Upper lobe of left lung (tissue), 4 donors: ENCODE results near the gene SRD5A1.

Experiments used
- POLR2A ChIP-seq, 4 donors: fragments of 450-650 bp; IDR thresholded peaks; one replicate each; pipeline ENCODE4 v1.5.1; 2016 to 2017; ENCODE audit warnings: antibody characterized with exemption in 4 of 4, mild to moderate bottlenecking in 2 of 4
- POLR2AphosphoS5 ChIP-seq, 2 donors: sonication (generic); formaldehyde crosslinking; IDR thresholded peaks; one replicate each; pipeline ENCODE4 v1.5.1; 2017; ENCODE audit warnings: antibody characterized with exemption in 2 of 2
- TF ChIP-seq, protein P1 (sequence below), 6 experiments: fragments of 450-650 bp in 4 of 6; fragments of 200-600 bp in 2 of 6; sonication (generic) in 2 of 6; IDR thresholded peaks; one replicate each; pipeline ENCODE4 v1.5.1; 2016 to 2019; ENCODE audit warnings: antibody characterized with exemption in 6 of 6

DNA sequence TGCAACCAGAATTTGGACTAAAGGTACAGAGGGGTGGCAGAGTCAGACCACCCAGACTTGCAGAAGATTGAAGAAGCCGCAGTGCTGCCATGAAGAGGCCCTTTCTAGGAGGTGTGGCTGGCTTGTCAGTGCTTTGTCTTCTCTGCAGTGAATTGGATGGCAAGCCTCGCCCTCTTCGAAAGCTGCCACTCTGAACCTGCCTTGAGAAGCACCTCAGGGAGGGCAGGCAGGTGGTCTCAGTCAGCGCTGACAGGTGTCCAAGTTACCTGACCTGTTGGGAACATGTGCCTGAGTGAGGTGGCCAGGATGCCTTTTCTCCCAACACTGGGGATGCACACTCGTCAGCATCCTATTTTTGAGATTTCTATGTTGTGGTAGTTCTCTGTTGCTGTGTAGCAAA lies 86.2 kb downstream of the SRD5A1 start:
- TF ChIP-seq POLR2AphosphoS5 (IDR thresholded peaks at IDR 0.05): no peak
- TF ChIP-seq, protein P1, sequence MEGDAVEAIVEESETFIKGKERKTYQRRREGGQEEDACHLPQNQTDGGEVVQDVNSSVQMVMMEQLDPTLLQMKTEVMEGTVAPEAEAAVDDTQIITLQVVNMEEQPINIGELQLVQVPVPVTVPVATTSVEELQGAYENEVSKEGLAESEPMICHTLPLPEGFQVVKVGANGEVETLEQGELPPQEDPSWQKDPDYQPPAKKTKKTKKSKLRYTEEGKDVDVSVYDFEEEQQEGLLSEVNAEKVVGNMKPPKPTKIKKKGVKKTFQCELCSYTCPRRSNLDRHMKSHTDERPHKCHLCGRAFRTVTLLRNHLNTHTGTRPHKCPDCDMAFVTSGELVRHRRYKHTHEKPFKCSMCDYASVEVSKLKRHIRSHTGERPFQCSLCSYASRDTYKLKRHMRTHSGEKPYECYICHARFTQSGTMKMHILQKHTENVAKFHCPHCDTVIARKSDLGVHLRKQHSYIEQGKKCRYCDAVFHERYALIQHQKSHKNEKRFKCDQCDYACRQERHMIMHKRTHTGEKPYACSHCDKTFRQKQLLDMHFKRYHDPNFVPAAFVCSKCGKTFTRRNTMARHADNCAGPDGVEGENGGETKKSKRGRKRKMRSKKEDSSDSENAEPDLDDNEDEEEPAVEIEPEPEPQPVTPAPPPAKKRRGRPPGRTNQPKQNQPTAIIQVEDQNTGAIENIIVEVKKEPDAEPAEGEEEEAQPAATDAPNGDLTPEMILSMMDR (IDR thresholded peaks at IDR 0.05): no peak
- TF ChIP-seq POLR2A (IDR thresholded peaks at IDR 0.05): no peak
